PC-3 (cell line): Measurements from ENCODE around the gene PLEKHH2.
A peak's percentile ranks its signal among the peaks of the same experiment; 100 is the strongest.

ENCODE experiments used
- CTCF ChIP-seq: fragments of 300-600 bp; sonication (generic); conservative IDR thresholded peaks from 2 replicates; pipeline ENCODE4 v1.5.1; 2017; ENCODE audit warnings: antibody characterized with exemption, low read depth, mild to moderate bottlenecking, low read length
- EZH2 ChIP-seq: fragments of 300-600 bp; sonication (generic); IDR thresholded peaks from one replicate; pipeline ENCODE4 v1.6.1; 2017; ENCODE audit warnings: antibody characterized with exemption, mild to moderate bottlenecking, low read length; ENCODE audit not compliant: unreplicated experiment
- EZH2phosphoT487 ChIP-seq: fragments of 300-600 bp; sonication (generic); IDR thresholded peaks from 2 replicates; pipeline ENCODE4 v1.6.1; 2018; ENCODE audit warnings: mild to moderate bottlenecking, antibody characterized with exemption, low read length, borderline replicate concordance

- TF ChIP-seq CTCF, result peak; percentile 55
- TF ChIP-seq EZH2, result no peak
- TF ChIP-seq EZH2phosphoT487, result no peak
These were observed 161.2 kb downstream of the PLEKHH2 start for GRCh38 chr2:43798300-43798699.
